ENCODE results near the gene STKLD1. TPM values are rescaled to one million over a fixed set of nuclear protein-coding genes. Genes with fewer than 3 reads are reported as not detected.

STKLD1 gene
- total RNA-seq, 1 experiment from 2014 or later = 3.1 TPM

- intact Hi-C loops (cut with micrococcal nuclease; ENCODE audit: unreplicated experiment) = no loop called here
- Histone ChIP-seq H3K36me3 (ENCODE audit: low read depth) (no peaks in the 10 kb centered on the region), H4K20me1 (ENCODE audit: insufficient read depth) (no peaks in the 10 kb centered on the region), H3F3A (ENCODE audit: insufficient read depth, low read depth) (no peaks in the 10 kb centered on the region; the same call in 1 of the 2 replicates), H2AFZ (no peak overlapping the region), H3K4me2 (peak overlapping the region; percentile 40; the same call in 1 of the 2 replicates), H3K9me2 (ENCODE audit: insufficient read depth) (no peaks in the 10 kb centered on the region), H3K79me2 (ENCODE audit: low read depth) (no peaks in the 10 kb centered on the region), H3K9me3 (ENCODE audit: insufficient read depth, low read depth) (no peaks in the 10 kb centered on the region), H3K4me1 (replicated peaks; ENCODE audit: insufficient read depth) (no peaks in the 10 kb centered on the region), H3K27ac (no peak overlapping the region), H3K4me3 (no peak overlapping the region), H3K27me3 (ENCODE audit: insufficient read depth, low read depth) (peaks cover 19% of the 10 kb centered on the region)
- ChIA-PET CTCF (no interaction called here), POLR2A (ENCODE audit: unreplicated experiment) (no interaction called here)
- no peak for TF ChIP-seq CTCF (conservative IDR thresholded peaks at IDR 0.05)
- TF ChIP-seq EZH2 (IDR thresholded peaks at IDR 0.05; ENCODE audit: low read depth) = no peak
- DNase-seq = no peak
- no TSS peak for BruUV-seq (replicated peaks)
Measured at GRCh38 chr9:133427658-133428348, 51.6 kb downstream of the STKLD1 start.

- Histone ChIP-seq H3K4me3 (no peak overlapping the region), H3K27me3 (ENCODE audit: insufficient read depth, low read depth) (peaks cover 19% of the 10 kb centered on the region), H2AFZ (no peak overlapping the region), H3K4me2 (no peak overlapping the region), H3K79me2 (ENCODE audit: low read depth) (no peaks in the 10 kb centered on the region), H4K20me1 (ENCODE audit: insufficient read depth) (no peaks in the 10 kb centered on the region), H3K9me2 (ENCODE audit: insufficient read depth) (no peaks in the 10 kb centered on the region), H3K36me3 (ENCODE audit: low read depth) (no peaks in the 10 kb centered on the region), H3K9me3 (ENCODE audit: insufficient read depth, low read depth) (no peaks in the 10 kb centered on the region), H3K4me1 (replicated peaks; ENCODE audit: insufficient read depth) (no peaks in the 10 kb centered on the region), H3F3A (ENCODE audit: insufficient read depth, low read depth) (no peaks in the 10 kb centered on the region; the same call in 1 of the 2 replicates), H3K27ac (no peak overlapping the region)
- CTCF ChIA-PET = no interaction called here
- no peak for TF ChIP-seq EZH2 (IDR thresholded peaks at IDR 0.05; ENCODE audit: low read depth)
- no peak for TF ChIP-seq CTCF (conservative IDR thresholded peaks at IDR 0.05)
- peak in 1 of 2 experiments; percentile 65 for DNase-seq
- intact Hi-C loops (cut with micrococcal nuclease; ENCODE audit: unreplicated experiment) = no loop called here
- BruUV-seq (replicated peaks) = no TSS peak
- POLR2A ChIA-PET (ENCODE audit: unreplicated experiment) = no interaction called here
Measured at GRCh38 chr9:133428617-133429101, 52.5 kb downstream of the STKLD1 start.

- POLR2A ChIA-PET (ENCODE audit: unreplicated experiment) = no interaction called here
- no peaks in the 10 kb centered on the region for H4K20me1 ChIP-seq (ENCODE audit: insufficient read depth)
- H3K4me3 ChIP-seq = no peak overlapping the region
- no peak overlapping the region for H2AFZ ChIP-seq
- no peaks in the 10 kb centered on the region for H3K36me3 ChIP-seq (ENCODE audit: low read depth)
- H3K9me2 ChIP-seq (ENCODE audit: insufficient read depth) = no peaks in the 10 kb centered on the region
- no TSS peak for BruUV-seq (replicated peaks)
- intact Hi-C loops (cut with micrococcal nuclease; ENCODE audit: unreplicated experiment) = no loop called here
- H3K79me2 ChIP-seq (ENCODE audit: low read depth) = no peaks in the 10 kb centered on the region
- TF ChIP-seq EZH2 (IDR thresholded peaks at IDR 0.05; ENCODE audit: low read depth) (no peak), CTCF (conservative IDR thresholded peaks at IDR 0.05) (no peak)
- peaks cover 17% of the 10 kb centered on the region for H3K27me3 ChIP-seq (ENCODE audit: insufficient read depth, low read depth)
- H3F3A ChIP-seq (ENCODE audit: insufficient read depth, low read depth) = no peaks in the 10 kb centered on the region; the same call in 1 of the 2 replicates
- no peaks in the 10 kb centered on the region for H3K4me1 ChIP-seq (replicated peaks; ENCODE audit: insufficient read depth)
- no peak overlapping the region for H3K27ac ChIP-seq
- H3K9me3 ChIP-seq (ENCODE audit: insufficient read depth, low read depth) = no peaks in the 10 kb centered on the region
- H3K4me2 ChIP-seq = no peak overlapping the region
- CTCF ChIA-PET = no interaction called here
- DNase-seq = no peak
Measured at GRCh38 chr9:133429214-133429613, 53.0 kb downstream of the STKLD1 start.

All from PC-9 (cell line).